Stomach smooth muscle (tissue), 2 donors: ENCODE measurements around the gene EN1.

ENCODE experiments used
- H3K27ac ChIP-seq: one replicate; pipeline ENCODE4 v1.7.0; 2013; ENCODE audit warnings: mild to moderate bottlenecking, low read length, inconsistent platforms
- H3K27me3 ChIP-seq, 2 donors: one replicate each; pipeline ENCODE4 v1.7.0; 2013; ENCODE audit warnings: low read length in 2 of 2; ENCODE audit not compliant: insufficient read depth in 2 of 2, control insufficient read depth in 1 of 2
- H3K36me3 ChIP-seq, 2 donors: one replicate each; pipeline ENCODE4 v1.7.0; 2013; ENCODE audit warnings: low read length in 2 of 2; ENCODE audit not compliant: control insufficient read depth in 2 of 2, insufficient read depth in 2 of 2
- H3K4me1 ChIP-seq: one replicate; pipeline ENCODE4 v1.7.0; 2013; ENCODE audit warnings: low read length; ENCODE audit not compliant: control insufficient read depth, insufficient read depth
- H3K4me3 ChIP-seq, 2 donors: one replicate each; pipeline ENCODE4 v1.7.0; 2013; ENCODE audit warnings: low read length in 2 of 2
- H3K9ac ChIP-seq, 2 donors: one replicate each; pipeline ENCODE4 v1.7.0; 2013; ENCODE audit warnings: low read length in 2 of 2, mild to moderate bottlenecking in 1 of 2
- H3K9me3 ChIP-seq, 2 donors: one replicate each; pipeline ENCODE4 v1.7.0; 2013; ENCODE audit warnings: low read length in 2 of 2; ENCODE audit not compliant: control insufficient read depth in 2 of 2
- donor health status: healthy.
- donor health status: Pancreatic carcinoma.

EN1 gene

GRCh38 chr2:118848381-118849225 is 1.2 kb upstream of the EN1 start:
- Histone ChIP-seq H3K4me3 (no peak overlapping the region), H3K27ac (no peak overlapping the region), H3K27me3 (peaks cover 80 to 96% of the 10 kb centered on the region in 2 donors), H3K4me1 (peaks cover 14% of the 10 kb centered on the region), H3K36me3 (no peaks in the 10 kb centered on the region), H3K9ac (no peak overlapping the region), H3K9me3 (no peaks in the 10 kb centered on the region)

- Histone ChIP-seq H3K9me3 (no peaks in the 10 kb centered on the region), H3K4me3 (no peak overlapping the region), H3K36me3 (no peaks in the 10 kb centered on the region), H3K9ac (no peak overlapping the region), H3K4me1 (peaks cover 15% of the 10 kb centered on the region), H3K27me3 (peaks cover 76 to 96% of the 10 kb centered on the region in 2 donors), H3K27ac (no peak overlapping the region)
Observed at GRCh38 chr2:118847762-118848172, 319 bp upstream of the EN1 start.

- no peak overlapping the region for H3K9ac ChIP-seq
- no peaks in the 10 kb centered on the region for H3K9me3 ChIP-seq
- no peak overlapping the region for H3K4me3 ChIP-seq
- H3K27ac ChIP-seq, result no peak overlapping the region
- peaks cover 74 to 95% of the 10 kb centered on the region in 2 donors for H3K27me3 ChIP-seq
- peaks cover 24% of the 10 kb centered on the region for H3K4me1 ChIP-seq
- H3K36me3 ChIP-seq, result no peaks in the 10 kb centered on the region
Observed at GRCh38 chr2:118846442-118846952, 951 bp downstream of the EN1 start.

GRCh38 chr2:118845522-118846441 is 1.7 kb downstream of the EN1 start:
- H3K27ac ChIP-seq, result no peak overlapping the region
- H3K36me3 ChIP-seq, result no peaks in the 10 kb centered on the region
- peaks cover 75 to 95% of the 10 kb centered on the region in 2 donors for H3K27me3 ChIP-seq
- H3K4me1 ChIP-seq, result peaks cover 24% of the 10 kb centered on the region
- peak overlapping the region in 1 of 2 donors; percentile 3 for H3K4me3 ChIP-seq
- H3K9me3 ChIP-seq, result no peaks in the 10 kb centered on the region
- no peak overlapping the region for H3K9ac ChIP-seq

GRCh38 chr2:118845005-118845521 is 2.4 kb downstream of the EN1 start:
- Histone ChIP-seq H3K36me3 (no peaks in the 10 kb centered on the region), H3K9ac (no peak overlapping the region), H3K27ac (no peak overlapping the region), H3K4me3 (peak overlapping the region in 1 of 2 donors; percentile 3), H3K9me3 (no peaks in the 10 kb centered on the region), H3K4me1 (peaks cover 24% of the 10 kb centered on the region), H3K27me3 (peaks cover 75 to 95% of the 10 kb centered on the region in 2 donors)

- Histone ChIP-seq H3K9ac (no peak overlapping the region), H3K27me3 (peaks cover 76 to 95% of the 10 kb centered on the region in 2 donors), H3K4me3 (no peak overlapping the region), H3K36me3 (no peaks in the 10 kb centered on the region), H3K9me3 (no peaks in the 10 kb centered on the region), H3K4me1 (peaks cover 24% of the 10 kb centered on the region), H3K27ac (no peak overlapping the region)
Observed at GRCh38 chr2:118844261-118845004, 3.0 kb downstream of the EN1 start.

- Histone ChIP-seq H3K4me1 (peaks cover 21% of the 10 kb centered on the region), H3K36me3 (no peaks in the 10 kb centered on the region), H3K9ac (no peak overlapping the region), H3K27me3 (peaks cover 76 to 91% of the 10 kb centered on the region in 2 donors), H3K9me3 (no peaks in the 10 kb centered on the region), H3K4me3 (no peak overlapping the region), H3K27ac (no peak overlapping the region)
Observed at GRCh38 chr2:118843483-118844132, 3.8 kb downstream of the EN1 start.

- no peak overlapping the region for H3K27ac ChIP-seq
- H3K9ac ChIP-seq, result no peak overlapping the region
- H3K4me1 ChIP-seq, result peaks cover 14% of the 10 kb centered on the region
- no peaks in the 10 kb centered on the region for H3K36me3 ChIP-seq
- peak overlapping the region; percentile 48 to 62 for H3K4me3 ChIP-seq
- no peaks in the 10 kb centered on the region for H3K9me3 ChIP-seq
- peaks cover 76 to 91% of the 10 kb centered on the region in 2 donors for H3K27me3 ChIP-seq
Observed at GRCh38 chr2:118842661-118843482, 4.6 kb downstream of the EN1 start.

- Histone ChIP-seq H3K27me3 (peaks cover 83 to 91% of the 10 kb centered on the region in 2 donors), H3K4me1 (peaks cover 13% of the 10 kb centered on the region), H3K4me3 (peak overlapping the region; percentile 52 to 62), H3K9ac (peak overlapping the region in 1 of 2 donors; percentile 12), H3K27ac (no peak overlapping the region), H3K36me3 (no peaks in the 10 kb centered on the region), H3K9me3 (no peaks in the 10 kb centered on the region)
Observed at GRCh38 chr2:118841828-118842461, 5.5 kb downstream of the EN1 start.
